Measurements from ENCODE around the gene MED27.

DNA sequence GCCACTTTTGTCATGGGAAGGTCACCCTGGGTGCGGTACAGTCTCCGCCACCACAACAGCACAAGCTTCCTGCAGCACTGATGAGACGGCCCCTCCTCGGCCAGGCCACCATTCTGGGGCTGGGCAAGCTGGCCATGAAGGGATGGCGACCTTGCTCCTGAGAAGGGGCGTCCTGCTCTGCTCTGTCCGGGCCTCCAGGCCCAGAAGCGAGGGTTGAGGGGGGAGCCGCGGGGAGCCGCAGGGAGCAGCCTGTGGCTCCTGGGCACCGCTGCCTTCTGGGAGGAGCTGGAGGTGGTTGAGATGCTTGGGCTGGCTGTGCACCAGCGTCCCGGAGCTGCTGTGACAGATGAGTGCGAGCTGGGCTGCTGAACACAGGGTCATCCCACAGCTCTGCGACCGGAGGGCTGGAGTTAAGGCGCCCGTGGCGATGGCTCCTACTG lies 255.5 kb downstream of the MED27 start:
- TF ChIP-seq CTCF (conservative IDR thresholded peaks at IDR 0.05 in 1 of 2, IDR thresholded peaks at IDR 0.05 in 1 of 2; ENCODE audit: low read depth in 1 of 2, low read length in 2 of 2): no peak
- TF ChIP-seq EZH2 (IDR thresholded peaks at IDR 0.05; ENCODE audit: low read length, missing control alignments): peak; percentile 51
